Neutrophil (primary cell): ENCODE results near the gene SCAMP2.

Source experiments
- H3K27ac ChIP-seq: fragments of 200-600 bp; sonication (generic); 2 replicates; pipeline ENCODE4 v1.5.1; 2016; ENCODE audit warnings: mild to moderate bottlenecking, moderate library complexity
- H3K27me3 ChIP-seq: fragments of 200-600 bp; sonication (generic); 2 replicates; pipeline ENCODE4 v1.6.0; 2016; ENCODE audit warnings: mild to moderate bottlenecking
- H3K36me3 ChIP-seq: fragments of 200-600 bp; sonication (generic); 2 replicates; pipeline ENCODE4 v1.5.1; 2017
- H3K4me1 ChIP-seq, 2 experiments: fragments of 200-600 bp in 1 of 2; sonication (generic) in 1 of 2; 1 replicate in 1 of 2; 2 replicates in 1 of 2; pipeline versions ENCODE4 v1.5.1 to v1.6.1; 2013 to 2016; ENCODE audit warnings: low read depth in 1 of 2, low read length in 1 of 2, mild to moderate bottlenecking in 1 of 2, moderate library complexity in 1 of 2; ENCODE audit not compliant: control insufficient read depth in 1 of 2, insufficient read depth in 1 of 2
- H3K4me3 ChIP-seq, 2 experiments: fragments of 200-600 bp in 1 of 2; sonication (generic) in 1 of 2; 1 replicate in 1 of 2; 2 replicates in 1 of 2; pipeline ENCODE4 v1.5.1; 2013 to 2016; ENCODE audit warnings: low read depth in 1 of 2, low read length in 1 of 2, mild to moderate bottlenecking in 1 of 2, moderate library complexity in 1 of 2
- H3K9me3 ChIP-seq: fragments of 200-600 bp; sonication (generic); 2 replicates; pipeline ENCODE4 v1.5.1; 2016
- TF ChIP-seq, protein P1 (sequence below): fragments of 200-600 bp; sonication (generic); IDR thresholded peaks from 2 replicates; pipeline ENCODE4 v1.5.1; 2016; ENCODE audit warnings: antibody characterized with exemption

SCAMP2 gene

DNA sequence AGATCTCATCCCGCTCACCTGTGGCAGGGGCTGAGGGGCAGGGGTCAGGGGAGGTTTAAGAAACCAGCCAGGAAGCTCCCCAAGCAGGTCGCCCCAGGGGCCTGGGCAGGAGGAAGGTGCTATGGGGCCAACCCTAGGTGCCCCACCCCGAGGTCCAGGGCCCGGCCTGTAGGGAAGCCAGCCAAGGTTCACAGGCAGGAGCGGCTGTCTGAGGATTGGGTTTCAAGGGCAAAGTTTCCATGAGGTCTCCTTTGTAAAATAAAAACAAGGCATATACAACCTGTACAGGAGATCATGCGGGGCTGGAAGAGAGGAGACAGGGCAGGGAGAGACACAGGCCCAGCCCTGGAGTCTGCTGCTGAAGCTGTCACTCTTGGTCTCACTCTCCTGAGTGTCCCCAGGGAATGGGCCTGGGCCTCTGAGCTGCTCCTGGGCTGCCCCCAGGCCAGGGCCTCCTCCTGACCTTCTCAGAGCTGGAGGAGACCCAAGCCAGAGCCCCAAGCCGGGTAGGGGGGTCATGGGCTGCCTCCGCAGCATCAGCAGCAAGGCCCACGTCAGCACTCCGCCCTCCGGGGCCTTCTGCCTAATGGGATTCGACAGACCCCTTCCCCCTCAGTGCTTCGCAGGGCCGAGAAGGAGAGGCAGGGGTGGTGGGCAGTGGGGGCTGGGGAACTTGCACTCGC lies 41.2 kb downstream of the SCAMP2 start:
- Histone ChIP-seq H3K27ac (no peak overlapping the region), H3K4me3 (no peak overlapping the region), H3K36me3 (peaks cover 13% of the 10 kb centered on the region), H3K9me3 (no peaks in the 10 kb centered on the region), H3K4me1 (peaks cover 11 to 13% of the 10 kb centered on the region in 2 experiments), H3K27me3 (peaks cover 24% of the 10 kb centered on the region)
- TF ChIP-seq, protein P1, sequence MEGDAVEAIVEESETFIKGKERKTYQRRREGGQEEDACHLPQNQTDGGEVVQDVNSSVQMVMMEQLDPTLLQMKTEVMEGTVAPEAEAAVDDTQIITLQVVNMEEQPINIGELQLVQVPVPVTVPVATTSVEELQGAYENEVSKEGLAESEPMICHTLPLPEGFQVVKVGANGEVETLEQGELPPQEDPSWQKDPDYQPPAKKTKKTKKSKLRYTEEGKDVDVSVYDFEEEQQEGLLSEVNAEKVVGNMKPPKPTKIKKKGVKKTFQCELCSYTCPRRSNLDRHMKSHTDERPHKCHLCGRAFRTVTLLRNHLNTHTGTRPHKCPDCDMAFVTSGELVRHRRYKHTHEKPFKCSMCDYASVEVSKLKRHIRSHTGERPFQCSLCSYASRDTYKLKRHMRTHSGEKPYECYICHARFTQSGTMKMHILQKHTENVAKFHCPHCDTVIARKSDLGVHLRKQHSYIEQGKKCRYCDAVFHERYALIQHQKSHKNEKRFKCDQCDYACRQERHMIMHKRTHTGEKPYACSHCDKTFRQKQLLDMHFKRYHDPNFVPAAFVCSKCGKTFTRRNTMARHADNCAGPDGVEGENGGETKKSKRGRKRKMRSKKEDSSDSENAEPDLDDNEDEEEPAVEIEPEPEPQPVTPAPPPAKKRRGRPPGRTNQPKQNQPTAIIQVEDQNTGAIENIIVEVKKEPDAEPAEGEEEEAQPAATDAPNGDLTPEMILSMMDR = no peak

DNA sequence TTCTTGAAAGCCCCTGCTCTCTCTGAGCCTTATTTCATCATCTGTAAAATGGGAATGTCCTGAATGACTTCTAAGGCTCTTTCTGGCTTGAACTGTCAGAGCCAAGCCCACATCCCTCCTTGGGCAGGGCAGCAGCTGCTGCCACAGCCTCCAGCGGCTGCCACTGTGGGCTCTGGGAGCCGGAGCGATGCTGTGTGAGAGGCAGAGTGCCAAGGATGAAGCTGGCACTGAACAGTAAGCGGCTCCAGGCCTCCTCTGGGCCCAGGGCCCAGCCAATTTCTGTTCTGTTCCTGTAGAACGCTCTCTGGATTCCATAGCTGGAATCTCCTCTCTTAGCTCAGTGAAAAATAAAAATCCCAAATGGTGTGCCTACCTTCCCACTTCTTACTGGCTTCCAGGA lies 42.3 kb downstream of the SCAMP2 start:
- TF ChIP-seq, protein P1 = no peak

DNA sequence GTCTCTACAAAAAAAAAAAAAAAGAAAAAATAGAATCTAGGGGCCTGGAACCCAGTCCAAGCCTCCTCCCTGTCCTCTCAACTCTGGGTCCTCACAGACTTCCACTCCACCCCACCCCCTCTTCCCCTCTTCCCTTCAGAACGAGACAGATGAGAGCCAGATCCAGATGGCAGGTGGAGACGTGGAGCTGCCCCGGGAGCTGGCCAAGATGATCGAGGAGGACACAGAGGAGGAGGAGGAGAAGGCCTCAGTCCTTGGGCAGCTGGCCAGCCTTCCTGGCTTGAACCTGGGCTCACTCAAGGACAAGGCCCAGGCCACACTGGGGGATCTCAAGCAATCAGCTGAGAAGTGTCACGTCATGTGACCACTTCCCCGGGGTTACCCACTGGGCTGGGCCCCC lies 43.2 kb downstream of the SCAMP2 start:
- TF ChIP-seq, protein P1 = no peak
- no peaks in the 10 kb centered on the region for H3K9me3 ChIP-seq
- no peaks in the 10 kb centered on the region for H3K36me3 ChIP-seq
- peaks cover 11 to 13% of the 10 kb centered on the region in 2 experiments for H3K4me1 ChIP-seq
- H3K27me3 ChIP-seq = peaks cover 43% of the 10 kb centered on the region
- no peak overlapping the region for H3K4me3 ChIP-seq
- no peak overlapping the region for H3K27ac ChIP-seq

More for the DNA sequence above, 42.3 kb downstream of the SCAMP2 start:
- H3K9me3 ChIP-seq = no peaks in the 10 kb centered on the region
- no peak overlapping the region for H3K27ac ChIP-seq
- peaks cover 34% of the 10 kb centered on the region for H3K27me3 ChIP-seq
- no peak overlapping the region for H3K4me3 ChIP-seq
- peaks cover 11 to 13% of the 10 kb centered on the region in 2 experiments for H3K4me1 ChIP-seq
- peaks cover 4% of the 10 kb centered on the region for H3K36me3 ChIP-seq

DNA sequence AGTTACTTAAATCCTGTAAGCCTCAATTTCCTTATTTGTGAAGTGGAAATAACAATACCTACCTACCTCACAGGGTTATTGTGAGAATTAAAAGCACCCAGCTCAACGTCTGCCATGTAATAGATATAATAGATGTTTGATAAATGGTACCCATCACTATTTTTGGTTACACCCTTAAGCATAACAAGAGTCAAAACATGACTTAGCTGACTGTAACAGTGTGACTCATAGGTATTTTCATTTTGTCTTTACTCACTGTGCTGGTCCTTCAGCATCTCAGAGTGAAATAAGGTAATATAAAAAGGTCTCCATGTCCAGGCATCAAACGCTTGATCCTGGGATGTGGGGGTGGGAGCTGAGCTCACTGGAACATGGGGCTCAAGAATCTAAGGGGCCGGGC lies 43.7 kb downstream of the SCAMP2 start:
- H3K27ac ChIP-seq = no peak overlapping the region

DNA sequence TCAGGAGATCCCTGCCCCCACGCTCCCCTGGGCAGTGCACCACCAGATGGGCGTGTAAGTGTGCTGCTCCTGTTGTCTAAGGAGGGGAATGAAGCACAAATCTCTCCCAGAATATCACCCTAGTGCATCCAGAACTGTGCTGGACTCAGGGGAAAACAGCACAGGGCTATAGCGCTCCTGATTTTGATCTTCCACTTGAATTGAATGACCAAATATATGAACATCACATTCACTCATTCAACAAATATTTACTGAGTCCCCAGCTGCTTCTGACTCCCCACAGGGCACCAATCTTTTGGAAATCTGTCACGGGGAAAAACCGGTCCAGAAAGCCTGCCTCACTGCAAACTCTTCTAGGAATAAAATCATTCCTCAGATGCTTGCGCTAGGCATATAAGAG lies 44.3 kb downstream of the SCAMP2 start:
- H3K4me3 ChIP-seq = no peak overlapping the region
- H3K4me1 ChIP-seq = peaks cover 11 to 13% of the 10 kb centered on the region in 2 experiments
- H3K27me3 ChIP-seq = peaks cover 50% of the 10 kb centered on the region
- no peaks in the 10 kb centered on the region for H3K36me3 ChIP-seq
- TF ChIP-seq, protein P1 = no peak
- H3K27ac ChIP-seq = no peak overlapping the region
- H3K9me3 ChIP-seq = no peaks in the 10 kb centered on the region

More for the DNA sequence above, 43.7 kb downstream of the SCAMP2 start:
- no peak overlapping the region for H3K4me3 ChIP-seq
- H3K9me3 ChIP-seq = no peaks in the 10 kb centered on the region
- TF ChIP-seq, protein P1 = no peak
- H3K36me3 ChIP-seq = no peaks in the 10 kb centered on the region
- peaks cover 11 to 13% of the 10 kb centered on the region in 2 experiments for H3K4me1 ChIP-seq
- H3K27me3 ChIP-seq = peaks cover 48% of the 10 kb centered on the region
